DMS153 treated with DMSO at 0.1 percent for 48 hours (cell line): ENCODE results near the gene CEP57L1.

Experiments used
- DNase-seq: peaks from one replicate; lab custom pipeline; 2025; ENCODE audit not compliant: unreplicated experiment; lab: John Stamatoyannopoulos, UW

Gene CEP57L1

DNA sequence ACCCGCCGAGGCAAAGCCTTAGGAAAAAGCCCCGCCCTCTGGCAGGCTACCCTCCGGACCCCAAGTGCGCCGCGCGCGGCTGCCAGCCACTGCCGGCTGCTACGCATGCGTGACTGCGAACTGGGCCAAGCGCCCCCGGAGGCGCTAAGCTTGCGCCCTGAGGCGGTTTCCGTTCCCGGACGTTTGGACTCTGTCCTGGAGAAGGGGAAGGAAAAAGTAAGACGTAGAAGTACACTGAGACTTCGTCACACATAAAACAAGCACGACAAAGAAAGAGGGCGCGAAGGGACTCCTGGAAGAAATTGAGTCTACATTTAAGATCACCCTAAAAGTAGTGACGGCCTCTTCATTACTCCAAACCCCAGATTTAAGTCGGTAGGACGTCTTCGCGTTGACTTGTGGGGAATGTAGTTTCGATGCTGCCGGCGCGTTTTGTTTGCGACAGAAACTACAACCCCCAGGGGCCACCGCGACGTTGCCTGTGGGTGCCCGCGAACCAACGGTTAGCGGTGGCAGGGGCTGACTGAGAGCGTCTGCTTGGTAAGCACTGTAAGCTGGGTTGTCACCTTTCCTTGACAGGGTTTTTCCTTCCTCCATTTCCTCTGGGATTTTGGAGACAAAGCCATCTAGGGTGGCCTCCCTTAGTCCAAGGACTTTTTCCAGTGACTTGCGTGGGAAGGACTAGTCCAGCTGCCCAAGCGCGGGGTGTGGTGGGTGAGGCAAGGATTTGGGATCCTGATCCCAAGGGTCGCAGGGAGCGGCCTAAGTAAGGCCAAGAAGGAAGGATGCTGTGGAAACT lies at the start of gene CEP57L1:
Gene CEP57L1, plus strand, starts transcription at position 472 of the 799 bp plus-strand sequence. CDS start 49,715 bp downstream, outside the sequence.
- DNase-seq = peak; percentile 97

DNA sequence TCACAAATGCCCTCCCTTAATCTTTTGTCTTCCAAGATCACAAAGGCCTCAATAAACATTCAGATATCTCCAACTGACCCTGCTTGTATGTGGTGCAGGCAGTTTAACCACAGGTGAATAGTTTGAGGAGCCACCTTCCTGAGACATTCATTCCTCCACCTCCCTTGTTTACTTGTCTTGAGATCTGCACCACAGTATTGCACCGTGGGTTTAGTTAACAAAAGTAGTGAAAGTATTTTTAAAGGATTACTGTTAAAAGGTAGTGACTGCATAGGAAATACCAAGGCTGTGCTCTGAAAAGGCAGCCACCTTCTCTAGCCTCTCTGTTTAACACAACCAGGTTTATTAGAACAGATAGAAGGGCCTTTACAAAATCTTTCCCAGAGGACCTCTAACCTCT lies 47.1 kb upstream of the CEP57L1 start:
- DNase-seq = no peak

DNA sequence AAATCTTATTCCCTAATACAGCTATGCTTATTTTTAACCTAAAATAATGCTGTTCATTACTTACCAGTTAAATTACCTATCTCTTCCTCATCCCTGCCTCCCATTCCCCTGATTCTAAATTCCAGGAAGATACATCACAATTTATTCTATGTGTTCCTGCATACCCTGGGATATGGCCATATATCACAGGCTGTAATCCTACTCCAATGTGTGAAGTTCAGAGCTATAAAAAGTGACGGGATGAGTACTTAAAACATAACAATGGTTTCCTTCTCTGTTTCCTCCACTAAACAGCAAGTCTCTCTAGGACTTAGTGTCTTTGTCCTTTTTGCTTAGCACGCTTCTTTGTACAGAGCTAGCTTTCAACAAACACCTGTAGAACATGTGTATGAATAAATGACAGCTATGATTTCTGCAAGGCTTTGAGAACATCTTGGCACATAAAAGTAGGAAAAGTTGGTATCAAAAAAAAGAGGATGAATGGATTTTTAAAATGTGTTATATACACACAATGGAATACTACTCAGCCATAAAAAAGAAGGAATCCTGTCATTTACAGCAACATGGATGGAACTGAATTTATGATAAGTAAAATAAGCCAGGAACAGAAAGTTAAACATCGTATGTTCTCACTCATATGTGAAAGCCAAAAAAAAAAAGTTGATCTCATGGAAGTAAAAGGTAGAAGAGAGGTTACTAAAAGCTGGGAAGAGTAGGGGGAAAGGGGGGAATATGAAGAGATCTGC lies 46.5 kb upstream of the CEP57L1 start:
- DNase-seq = no peak

DNA sequence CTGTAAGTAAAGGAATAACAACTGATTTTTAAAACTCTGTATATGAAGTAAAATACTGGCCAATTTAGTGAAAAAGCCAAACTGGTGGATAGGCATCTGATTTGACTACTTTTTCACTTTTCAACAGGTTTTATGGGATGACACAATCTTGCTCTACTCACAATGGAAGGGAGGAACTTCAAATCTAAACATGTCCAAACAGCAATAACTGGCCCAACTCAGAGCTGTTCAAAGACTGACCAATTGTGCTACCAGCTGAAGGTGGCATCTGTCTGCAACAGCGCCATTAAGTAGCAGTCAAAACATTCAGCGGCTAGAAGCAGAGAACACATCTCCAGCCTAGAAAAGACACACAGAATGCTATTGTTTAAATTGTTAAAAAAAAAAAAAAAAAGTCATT lies 45.3 kb upstream of the CEP57L1 start:
- no peak for DNase-seq

GRCh38 chr6:109050447-109051102 lies 44.7 kb upstream of the CEP57L1 start:
- DNase-seq = no peak

DNA sequence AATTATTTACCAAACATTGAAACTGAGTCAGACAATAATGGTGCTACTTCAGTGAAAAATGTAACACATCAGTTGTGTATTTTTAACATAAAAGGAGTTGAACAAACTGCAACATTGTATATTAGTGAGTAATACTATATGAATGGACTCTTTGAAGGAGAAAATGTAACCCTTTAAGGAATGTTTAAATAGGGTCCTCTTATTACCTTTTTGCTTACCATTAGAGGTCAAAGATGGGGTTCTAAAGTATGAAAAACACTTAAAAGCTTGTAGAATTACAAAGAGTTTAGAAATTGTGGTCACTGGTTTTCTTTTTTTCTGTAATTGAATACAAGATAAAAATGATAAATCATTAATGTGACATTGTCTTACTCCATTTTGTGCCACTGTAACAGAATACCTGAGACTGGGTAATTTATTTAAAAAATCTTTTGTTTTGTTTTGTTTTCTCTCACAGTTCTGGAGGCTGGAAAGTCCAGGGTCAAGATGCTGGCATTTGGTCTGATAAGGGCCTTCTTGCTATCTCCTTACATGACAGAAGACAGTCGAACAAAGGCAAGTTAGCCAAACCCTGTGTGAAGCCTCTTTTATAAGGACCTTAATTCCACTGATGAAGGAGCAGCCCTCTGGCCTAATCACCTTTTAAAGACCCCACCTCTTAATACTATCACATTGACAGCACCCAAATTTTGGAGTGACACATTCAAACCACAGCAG lies 43.8 kb upstream of the CEP57L1 start:
- DNase-seq = no peak

GRCh38 chr6:109052018-109052651 lies 43.2 kb upstream of the CEP57L1 start:
- DNase-seq = no peak

DNA sequence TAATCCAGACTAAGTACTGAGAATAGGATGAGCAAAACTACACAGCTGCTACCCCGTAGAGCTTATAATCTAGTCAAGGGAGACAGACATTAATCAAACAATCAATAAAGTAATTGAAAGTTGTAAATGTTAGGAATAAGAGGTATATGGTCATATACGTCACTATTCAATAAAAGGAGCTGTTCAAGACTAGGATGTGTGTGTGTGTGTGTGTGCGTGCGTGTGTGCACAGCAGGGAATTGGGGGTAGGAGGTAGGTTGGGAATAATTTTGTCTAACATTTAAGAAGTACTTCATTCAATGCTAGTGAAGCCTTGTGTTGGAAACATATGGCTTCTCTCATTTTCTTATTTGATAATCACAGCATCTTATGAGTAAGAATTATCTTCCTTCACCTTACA lies 42.5 kb upstream of the CEP57L1 start:
- DNase-seq = no peak

DNA sequence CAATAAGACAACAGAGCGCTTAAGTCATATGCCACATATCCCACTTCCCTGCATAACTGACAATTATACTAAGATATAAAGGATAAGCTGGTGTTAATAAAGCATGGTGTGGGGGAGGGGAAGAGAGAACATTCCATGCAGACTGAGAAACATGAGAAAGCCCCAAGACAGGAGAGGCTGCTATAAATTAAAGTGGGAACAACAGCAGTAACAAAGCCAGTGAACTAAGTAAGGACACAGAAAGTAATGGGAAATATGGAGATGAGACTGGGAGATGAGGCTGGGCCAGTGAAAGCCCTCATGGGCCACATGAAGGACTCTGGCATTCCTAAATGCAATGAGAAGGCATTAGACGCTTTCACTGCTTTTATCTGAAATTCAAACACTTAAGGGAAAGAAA lies 42.0 kb upstream of the CEP57L1 start:
- DNase-seq = no peak

GRCh38 chr6:109055771-109056235 lies 39.5 kb upstream of the CEP57L1 start:
- DNase-seq = no peak

GRCh38 chr6:109056661-109057060 lies 38.6 kb upstream of the CEP57L1 start:
- DNase-seq = no peak

- DNase-seq = no peak
Measured at GRCh38 chr6:109058620-109059019, 36.7 kb upstream of the CEP57L1 start.

GRCh38 chr6:109059153-109059552 lies 36.2 kb upstream of the CEP57L1 start:
- DNase-seq = no peak

GRCh38 chr6:109059571-109060021 lies 35.7 kb upstream of the CEP57L1 start:
- DNase-seq = no peak

DNA sequence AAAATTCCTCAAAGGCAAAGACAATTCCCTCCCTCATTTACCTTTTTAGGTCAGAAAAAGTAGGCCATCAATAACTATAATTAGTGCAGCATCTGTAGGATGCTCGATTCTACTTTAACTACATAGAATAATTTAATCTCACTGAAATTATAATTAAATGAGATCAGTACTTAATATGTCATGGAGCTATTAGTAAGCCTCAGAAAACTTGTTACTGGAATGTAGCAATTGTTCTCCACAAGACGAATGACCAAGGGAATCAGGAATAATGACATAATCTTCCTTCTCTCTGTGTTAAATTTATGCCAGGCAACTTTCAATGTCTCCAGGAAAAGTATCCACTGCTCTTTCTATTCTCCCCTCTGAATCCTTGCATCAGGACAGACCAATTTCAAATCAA lies 34.7 kb upstream of the CEP57L1 start:
- DNase-seq = no peak

- DNase-seq = no peak
Measured at GRCh38 chr6:109062216-109062615, 33.1 kb upstream of the CEP57L1 start.

DNA sequence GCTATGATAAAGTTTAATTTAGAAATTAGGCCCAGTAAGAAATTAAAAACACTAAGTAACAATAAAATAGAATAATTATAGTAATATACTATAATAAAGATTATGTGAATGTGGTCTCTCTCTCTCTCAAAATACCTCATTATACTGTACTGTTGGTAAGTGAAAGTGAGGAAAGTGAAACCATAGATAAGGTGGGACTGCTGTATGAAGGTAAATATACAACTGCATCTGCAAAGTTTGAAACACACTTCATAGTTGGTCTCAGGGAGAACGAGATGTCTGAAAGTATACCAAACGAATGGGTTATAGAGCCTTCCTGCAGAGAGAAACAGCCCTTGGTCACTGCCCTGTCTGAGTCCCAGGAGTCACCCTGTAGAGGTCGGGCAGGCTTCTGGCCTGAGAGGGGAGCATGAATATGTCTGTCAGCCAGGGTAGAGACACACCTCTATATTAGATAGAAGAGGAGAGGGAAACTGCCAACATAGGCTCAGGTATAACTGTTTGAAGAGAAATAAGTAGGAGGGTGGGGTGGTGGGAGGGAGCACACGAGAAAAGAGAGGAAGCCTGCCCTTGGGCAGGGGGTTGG lies 32.4 kb upstream of the CEP57L1 start:
- no peak for DNase-seq

GRCh38 chr6:109069746-109070145 lies 25.6 kb upstream of the CEP57L1 start:
- DNase-seq = no peak

DNA sequence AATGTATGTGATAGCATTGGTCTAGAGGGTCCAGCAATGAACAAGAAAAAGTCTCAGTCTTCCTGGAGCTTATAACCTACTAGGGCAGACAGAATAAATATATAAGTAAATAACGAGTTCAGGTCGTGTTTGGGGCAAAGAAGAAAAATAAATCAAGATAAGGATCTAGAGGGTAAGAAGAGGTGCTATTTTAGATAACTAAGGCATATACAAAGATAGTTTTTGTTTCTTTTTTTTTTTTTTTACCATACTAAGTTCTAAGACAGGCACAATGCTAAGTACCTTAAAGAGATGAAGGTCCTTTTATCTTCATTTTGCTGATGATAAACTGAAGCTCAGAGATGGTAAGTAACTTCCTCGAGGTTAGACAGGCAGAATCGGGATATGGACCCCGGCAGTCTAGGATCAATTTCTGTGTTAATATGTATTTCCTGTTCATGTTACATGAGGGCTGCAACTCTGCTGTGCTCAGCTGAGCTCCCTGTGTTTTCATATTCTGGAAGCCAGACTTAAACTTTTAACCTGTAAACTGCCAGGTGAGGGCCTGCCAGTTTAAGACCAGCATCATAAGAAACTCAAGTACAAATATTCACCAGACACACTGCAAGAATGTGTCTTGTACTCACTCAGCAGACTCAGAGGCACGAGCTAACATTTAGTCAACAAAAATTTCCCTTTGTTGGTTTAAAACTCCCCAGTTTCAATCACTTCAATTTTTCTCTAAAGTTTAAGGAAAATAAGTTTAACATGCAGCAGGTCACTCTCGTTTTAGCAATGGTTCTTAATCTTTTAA lies 24.0 kb upstream of the CEP57L1 start:
- DNase-seq = no peak
